HG03442 (cell line): ENCODE data around the gene ALDH3A2.

Experiments used
- ATAC-seq: cut with Tn5 transposase; IDR thresholded peaks from one replicate; pipeline ENCODE4 v1.9.1; 2021; ENCODE audit warnings: mild to moderate bottlenecking, moderate library complexity; ENCODE audit not compliant: unreplicated experiment

ALDH3A2 gene

GRCh38 chr17:19713901-19714361, 65.4 kb downstream of the ALDH3A2 start:
- ATAC-seq: no peak

DNA sequence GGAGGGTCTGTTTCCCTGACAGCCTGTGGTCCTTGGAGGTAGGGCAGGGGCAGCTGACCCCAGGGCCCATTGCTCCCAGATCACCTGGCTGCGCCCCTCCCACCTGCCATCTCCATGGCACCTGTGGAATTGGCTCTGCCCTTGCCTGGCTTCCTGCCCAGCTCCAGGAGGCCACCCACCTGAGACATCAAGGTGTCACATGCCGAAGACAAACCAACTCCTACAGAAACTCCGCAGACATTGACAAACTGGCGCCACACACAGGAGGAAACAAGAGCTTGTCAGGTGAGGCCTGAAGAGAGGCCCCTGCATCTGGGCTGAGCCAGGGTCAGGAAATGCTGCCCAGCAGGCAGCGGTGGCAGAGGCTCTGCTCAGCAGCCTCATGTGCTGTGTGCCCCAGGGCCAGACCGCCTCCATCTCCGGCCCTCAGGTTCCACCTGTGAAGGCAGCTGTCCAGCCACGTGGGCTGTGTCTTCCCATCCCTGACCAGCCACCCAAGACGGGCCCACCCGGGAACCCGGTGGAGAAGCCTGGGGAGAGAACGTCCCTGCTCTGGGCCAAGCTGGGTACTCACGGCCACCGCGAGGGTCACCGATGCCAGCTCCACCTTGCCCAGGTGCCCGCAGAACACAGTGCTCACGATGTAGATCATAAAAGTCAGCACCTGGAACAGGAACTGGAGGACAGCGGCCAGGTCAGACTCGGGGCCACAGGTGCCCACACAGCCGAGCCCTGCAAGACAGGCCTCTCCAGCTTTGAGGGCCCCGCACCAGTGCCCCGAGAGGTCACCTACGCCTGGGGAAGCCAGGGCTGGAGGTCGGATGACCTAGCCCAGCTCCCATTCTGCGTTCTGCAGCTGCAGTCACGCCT, 66.2 kb downstream of the ALDH3A2 start:
- no peak for ATAC-seq

GRCh38 chr17:19716108-19717030, 67.8 kb downstream of the ALDH3A2 start, which contains the start of gene SLC47A2:
TSS of gene SLC47A2 (minus strand) at chr17:19716584. CDS start at chr17:19716555, 29 bp downstream.
- no peak for ATAC-seq

GRCh38 chr17:19717031-19717360, 68.4 kb downstream of the ALDH3A2 start:
- no peak for ATAC-seq

DNA sequence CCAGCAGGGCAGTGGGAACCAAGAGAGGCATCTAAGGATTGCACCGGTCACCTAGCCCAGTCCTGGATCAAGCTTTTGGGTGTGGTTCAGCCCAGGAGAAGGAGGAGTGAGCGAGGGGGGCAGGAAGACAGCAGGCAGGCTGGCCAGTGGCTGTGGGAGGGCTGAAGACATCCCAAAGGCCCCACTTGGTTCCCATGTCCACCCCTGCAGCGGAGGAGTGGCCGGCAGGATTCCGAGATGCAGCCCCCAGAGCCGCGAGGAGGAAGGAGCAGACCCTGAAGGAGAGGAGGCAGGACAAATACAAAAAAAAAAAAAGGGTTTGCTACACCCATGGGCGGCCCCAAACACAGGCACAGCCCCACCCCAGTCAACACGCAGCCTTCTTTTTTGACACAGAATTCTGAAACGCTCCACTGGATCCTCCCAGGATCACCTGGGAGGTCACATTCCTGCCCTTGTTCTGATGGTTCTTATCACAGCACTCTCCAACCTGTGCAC, 68.9 kb downstream of the ALDH3A2 start:
- ATAC-seq: no peak

DNA sequence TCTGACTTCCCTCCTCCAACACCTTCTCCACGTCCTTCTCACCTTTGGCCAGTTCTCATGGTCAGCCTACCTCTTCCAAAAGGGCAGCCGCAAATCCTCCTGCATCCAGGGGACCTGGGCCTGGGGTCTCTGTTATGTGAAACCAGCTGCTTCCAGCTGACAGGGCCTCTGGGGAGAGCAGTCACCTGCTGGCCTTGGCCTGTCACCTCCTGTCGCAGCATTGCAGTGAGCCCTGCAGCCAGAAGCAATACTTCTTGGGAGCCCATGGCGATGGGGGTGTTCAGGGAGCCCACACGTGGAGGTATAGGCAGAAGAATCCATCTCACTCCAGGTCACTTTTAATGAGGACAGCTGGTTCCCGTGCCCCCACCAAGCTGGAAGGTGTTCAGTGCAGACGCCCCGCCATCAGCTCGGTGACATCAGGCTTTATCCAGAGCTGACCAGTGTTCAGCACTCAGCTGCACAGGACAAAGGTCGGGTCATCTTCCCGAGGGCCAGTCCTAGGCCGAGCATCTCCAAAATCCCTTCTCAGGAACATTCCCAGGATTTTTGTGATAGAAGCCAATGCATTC, 69.6 kb downstream of the ALDH3A2 start:
- ATAC-seq: no peak

DNA sequence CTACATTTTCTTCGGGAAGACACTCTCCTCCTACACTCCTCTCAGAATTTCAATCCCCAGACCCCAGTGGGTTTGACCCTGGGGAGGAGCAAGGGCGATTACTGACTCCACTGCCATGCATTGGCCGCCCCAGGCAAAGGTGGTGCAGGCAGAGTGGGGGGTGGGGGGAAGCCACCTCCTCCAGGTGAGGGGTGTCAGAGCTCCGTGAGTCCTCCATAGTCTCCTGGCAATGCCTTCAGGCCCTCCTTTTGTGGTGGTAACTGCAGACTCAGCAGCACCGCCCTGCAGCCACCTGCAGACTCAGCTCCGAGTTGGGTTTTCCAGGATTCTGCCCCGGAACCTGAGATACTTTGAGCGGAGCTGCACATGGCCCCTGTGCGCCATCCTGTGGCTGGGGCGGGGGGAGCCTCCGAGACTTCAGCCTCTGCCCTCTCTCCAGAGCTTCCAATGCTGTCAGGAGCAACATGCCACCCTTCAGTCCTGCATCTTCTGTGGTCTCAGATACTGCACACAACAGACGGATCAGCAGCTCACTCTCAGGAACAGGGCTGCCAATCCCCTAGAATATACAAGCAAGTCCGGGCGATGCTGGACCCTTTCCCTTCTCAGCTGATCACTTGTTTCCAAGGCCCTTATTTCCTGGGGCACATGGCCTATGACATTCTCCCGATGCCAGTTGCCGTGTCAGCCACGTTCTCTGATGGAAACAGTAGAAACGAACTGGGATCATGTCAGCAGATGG, 70.2 kb downstream of the ALDH3A2 start:
- ATAC-seq: no peak

- no peak for ATAC-seq
Observed at GRCh38 chr17:19719355-19720209, 71.0 kb downstream of the ALDH3A2 start.

- no peak for ATAC-seq
Observed at GRCh38 chr17:19720210-19720475, 71.6 kb downstream of the ALDH3A2 start.

- no peak for ATAC-seq
Observed at GRCh38 chr17:19720631-19721426, 72.3 kb downstream of the ALDH3A2 start.

GRCh38 chr17:19723964-19724363, 75.4 kb downstream of the ALDH3A2 start:
- no peak for ATAC-seq

GRCh38 chr17:19724501-19725420, 76.2 kb downstream of the ALDH3A2 start:
- ATAC-seq: no peak

- ATAC-seq: no peak
Observed at GRCh38 chr17:19725486-19725885, 76.9 kb downstream of the ALDH3A2 start.

DNA sequence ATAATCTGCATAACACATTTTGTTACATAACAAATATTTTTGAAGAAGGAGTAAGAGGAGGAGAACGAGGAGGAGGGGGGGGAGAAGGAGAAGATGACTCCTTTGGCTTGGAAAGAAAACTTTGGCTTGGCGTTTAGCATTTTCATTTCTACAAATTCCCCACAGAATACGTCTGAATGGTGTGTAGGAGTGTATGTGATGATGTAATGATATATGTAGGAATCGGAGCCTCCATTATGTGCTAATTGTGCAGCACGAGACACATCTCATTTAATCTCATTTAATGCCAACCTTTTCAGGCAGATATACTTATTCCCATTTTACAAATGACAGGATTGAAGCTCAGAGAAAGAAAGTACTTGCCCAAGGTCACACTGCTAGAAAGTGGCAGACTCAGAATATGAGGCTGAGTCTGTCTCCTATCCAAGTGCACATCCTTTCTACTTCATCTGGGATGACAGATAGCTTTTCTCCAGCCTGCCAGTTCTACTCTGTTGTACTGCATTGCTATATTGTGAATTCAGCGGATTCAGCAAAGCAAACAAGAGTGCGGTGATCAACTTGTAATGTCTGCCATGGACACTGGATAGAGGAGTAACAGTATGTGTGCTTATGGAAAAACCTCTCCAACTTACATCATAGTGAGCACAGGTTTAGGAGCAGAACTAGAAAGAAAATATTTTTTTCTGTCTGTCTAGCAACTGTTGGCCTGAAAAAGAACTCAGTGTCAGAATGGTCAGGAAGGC, 78.3 kb downstream of the ALDH3A2 start:
- no peak for ATAC-seq
